Esophagus muscularis mucosa (tissue), 4 donors: ENCODE data around the gene MARCHF2.

ENCODE experiments used
- EP300 ChIP-seq: sonication (generic); formaldehyde crosslinking; IDR thresholded peaks from one replicate; pipeline ENCODE4 v1.6.1; 2017; ENCODE audit warnings: antibody characterized with exemption
- POLR2A ChIP-seq: fragments of 450-650 bp; IDR thresholded peaks from one replicate; pipeline ENCODE4 v1.6.1; 2017; ENCODE audit warnings: antibody characterized with exemption, moderate library complexity, mild to moderate bottlenecking, low read depth
- TF ChIP-seq, protein P1 (sequence below), 3 experiments: fragments of 200-600 bp in 2 of 3; fragments of 450-650 bp in 1 of 3; sonication (generic) in 2 of 3; IDR thresholded peaks; one replicate each; pipeline ENCODE4 v1.5.1; 2017 to 2019; ENCODE audit warnings: antibody characterized with exemption in 3 of 3, mild to moderate bottlenecking in 2 of 3, moderate library complexity in 1 of 3

DNA sequence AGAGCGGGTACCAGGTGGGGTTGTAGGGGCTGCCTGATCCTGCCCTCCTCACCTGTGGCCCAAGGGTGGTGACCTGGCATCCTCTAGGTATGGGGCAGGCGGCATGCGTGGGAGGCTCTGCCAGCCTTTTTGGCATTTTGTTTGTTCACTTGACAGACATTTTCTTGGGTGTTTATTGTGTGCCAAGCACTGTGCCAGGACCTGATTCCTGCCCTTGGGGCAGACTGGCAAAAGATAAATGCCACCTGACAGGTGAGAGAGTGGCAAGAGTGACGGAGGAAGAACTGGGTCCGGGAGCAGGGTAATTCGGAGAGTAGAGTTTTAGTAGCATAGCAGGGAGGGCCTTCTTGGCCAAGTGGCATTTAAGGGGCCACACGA lies 16.9 kb upstream of the MARCHF2 start:
- no peak for TF ChIP-seq POLR2A
- TF ChIP-seq, protein P1, sequence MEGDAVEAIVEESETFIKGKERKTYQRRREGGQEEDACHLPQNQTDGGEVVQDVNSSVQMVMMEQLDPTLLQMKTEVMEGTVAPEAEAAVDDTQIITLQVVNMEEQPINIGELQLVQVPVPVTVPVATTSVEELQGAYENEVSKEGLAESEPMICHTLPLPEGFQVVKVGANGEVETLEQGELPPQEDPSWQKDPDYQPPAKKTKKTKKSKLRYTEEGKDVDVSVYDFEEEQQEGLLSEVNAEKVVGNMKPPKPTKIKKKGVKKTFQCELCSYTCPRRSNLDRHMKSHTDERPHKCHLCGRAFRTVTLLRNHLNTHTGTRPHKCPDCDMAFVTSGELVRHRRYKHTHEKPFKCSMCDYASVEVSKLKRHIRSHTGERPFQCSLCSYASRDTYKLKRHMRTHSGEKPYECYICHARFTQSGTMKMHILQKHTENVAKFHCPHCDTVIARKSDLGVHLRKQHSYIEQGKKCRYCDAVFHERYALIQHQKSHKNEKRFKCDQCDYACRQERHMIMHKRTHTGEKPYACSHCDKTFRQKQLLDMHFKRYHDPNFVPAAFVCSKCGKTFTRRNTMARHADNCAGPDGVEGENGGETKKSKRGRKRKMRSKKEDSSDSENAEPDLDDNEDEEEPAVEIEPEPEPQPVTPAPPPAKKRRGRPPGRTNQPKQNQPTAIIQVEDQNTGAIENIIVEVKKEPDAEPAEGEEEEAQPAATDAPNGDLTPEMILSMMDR (IDR thresholded peaks at IDR 0.05): no peak
- no peak for TF ChIP-seq EP300
